Stimulated activated CD8-positive, alpha-beta memory T cell treated with anti-CD3 and anti-CD28 coated beads, Interleukin-7, amount 100 ng/mL, for 1 hour (primary cell): ENCODE results near the gene TAS2R30.
"Not testable (repeated sequence)": the region's sequence is repeated elsewhere in the genome, so short reads cannot be mapped to it uniquely, and the experiment has no call there.

Source experiments
- DNase-seq, 2 donors: peaks; one replicate each; pipeline ENCODE4 v3.0.0-alpha.2; 2020; ENCODE audit warnings: low read depth in 2 of 2

Gene TAS2R30

GRCh38 chr12:11130382-11130781 is 4.1 kb downstream of the TAS2R30 start:
- DNase-seq, result no peak

- not testable (repeated sequence) for DNase-seq
Measured at GRCh38 chr12:11114130-11114529, 20.3 kb downstream of the TAS2R30 start.

DNA sequence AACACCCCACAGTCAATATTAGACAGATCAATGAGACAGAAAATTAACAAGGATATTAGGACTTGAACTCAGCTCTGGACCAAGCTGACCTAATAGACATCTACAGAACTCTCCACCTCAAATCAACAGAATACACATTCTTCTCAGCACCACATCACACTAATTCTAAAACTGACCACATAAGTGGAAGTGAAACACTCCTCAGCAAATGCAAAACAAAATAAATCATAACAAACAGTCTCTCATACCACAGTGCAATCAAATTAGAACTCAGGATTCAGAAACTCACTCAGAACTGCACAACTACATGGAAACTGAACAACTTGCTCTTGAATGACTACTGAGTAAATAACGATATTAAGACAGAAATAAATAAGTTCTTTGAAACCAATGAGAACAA is 23.2 kb downstream of the TAS2R30 start:
- DNase-seq, result not testable (repeated sequence)

DNA sequence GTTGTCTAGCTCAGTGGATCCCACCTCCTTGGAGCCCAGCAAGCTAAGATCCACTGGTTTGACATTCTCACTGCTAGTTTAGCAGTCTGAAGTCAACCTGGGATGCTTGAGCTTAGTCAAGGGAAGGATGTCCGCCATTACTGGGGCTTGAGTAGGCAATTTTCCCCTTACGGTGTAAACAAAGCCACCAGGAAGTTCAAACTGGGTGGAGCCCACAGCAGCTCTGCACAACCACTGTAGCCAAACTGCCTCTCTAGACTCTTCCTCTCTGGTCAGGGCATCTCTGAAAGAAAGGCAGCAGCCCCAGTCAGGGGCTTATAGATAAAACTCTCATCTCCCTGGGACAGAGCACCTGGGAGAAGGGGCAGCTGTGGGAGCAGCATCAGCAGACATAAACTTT is 25.6 kb downstream of the TAS2R30 start:
- no peak for DNase-seq

DNA sequence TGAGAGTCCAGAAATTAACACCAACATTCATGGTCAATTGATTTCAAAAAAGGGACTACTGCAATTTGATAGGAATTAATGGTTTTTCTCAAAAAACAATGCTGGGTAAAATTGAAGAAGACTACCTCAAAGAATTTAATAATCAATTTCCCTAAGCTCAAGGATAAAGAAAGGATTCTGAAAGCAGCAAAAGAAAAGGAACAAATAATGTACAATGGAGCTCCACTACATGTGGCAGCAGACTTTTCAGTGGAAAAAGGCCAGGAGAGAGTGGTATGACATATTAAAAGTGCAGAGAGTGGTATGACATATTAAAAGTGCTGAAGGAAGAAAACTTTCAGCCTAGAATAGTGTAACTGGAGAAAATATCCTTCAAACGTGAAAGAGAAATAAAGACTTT is 26.7 kb downstream of the TAS2R30 start:
- no peak for DNase-seq

GRCh38 chr12:11106288-11106687 is 28.2 kb downstream of the TAS2R30 start:
- DNase-seq, result no peak

DNA sequence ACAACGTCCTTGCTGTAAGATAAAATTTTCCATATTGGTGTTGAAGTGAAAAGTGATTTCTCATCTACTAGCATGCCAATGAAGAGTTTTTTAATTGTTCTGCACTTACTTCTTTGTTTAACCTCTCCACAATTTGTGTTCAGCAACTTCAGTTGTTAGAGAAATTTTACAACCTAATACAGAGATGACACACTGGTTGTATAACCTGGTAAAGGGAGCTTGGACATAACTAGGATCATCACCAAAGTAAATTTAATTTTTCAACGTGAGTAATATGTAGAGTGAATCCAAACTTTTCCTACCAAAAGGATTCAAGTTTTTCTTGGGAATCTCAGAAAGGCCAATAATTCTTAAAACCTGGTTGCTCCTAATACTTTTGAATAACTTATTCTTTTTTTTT is 28.9 kb downstream of the TAS2R30 start:
- no peak for DNase-seq

DNA sequence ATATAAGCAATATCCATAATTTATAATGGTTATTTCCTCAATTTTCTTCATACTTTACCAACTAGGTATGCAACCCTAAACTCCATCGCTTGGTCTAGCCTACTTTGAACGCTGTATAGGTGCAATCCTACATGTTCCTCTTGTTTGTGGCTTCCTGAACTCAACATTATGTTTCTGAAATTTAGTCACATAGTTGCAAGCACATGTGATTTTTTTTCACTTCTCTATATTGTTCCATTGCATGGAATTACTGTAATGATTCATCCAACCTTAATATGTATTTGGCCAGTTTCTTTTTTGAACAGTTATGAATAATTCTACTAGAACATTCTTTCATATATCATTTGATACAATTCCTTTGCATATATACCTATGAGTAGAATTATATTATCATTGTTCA is 39.5 kb downstream of the TAS2R30 start:
- DNase-seq, result not testable (repeated sequence)

GRCh38 chr12:11092128-11092527 is 42.3 kb downstream of the TAS2R30 start, which contains the start of gene TAS2R43:
Gene TAS2R43 (minus strand): TSS chr12:11092313. CDS start chr12:11092229, 84 bp downstream.
- DNase-seq, result no peak

DNA sequence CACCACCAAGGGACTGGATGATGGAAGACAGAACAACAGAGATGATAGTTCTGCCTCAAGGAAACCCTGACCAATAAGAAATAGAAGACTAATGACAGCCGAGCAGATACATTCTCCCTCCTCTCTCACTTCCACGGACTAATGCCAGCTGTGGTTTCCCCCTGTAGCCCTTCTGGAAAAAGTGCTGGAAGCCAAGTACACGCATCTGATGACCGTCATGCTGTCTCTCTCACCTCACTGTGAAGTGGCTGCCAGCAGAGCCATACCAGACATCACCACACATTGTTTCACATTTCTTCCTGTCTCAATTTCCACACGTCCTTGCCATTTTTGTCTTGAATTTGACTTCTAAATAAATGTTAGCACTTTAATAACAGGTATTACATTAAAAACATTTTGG is 45.2 kb downstream of the TAS2R30 start:
- DNase-seq, result no peak

DNA sequence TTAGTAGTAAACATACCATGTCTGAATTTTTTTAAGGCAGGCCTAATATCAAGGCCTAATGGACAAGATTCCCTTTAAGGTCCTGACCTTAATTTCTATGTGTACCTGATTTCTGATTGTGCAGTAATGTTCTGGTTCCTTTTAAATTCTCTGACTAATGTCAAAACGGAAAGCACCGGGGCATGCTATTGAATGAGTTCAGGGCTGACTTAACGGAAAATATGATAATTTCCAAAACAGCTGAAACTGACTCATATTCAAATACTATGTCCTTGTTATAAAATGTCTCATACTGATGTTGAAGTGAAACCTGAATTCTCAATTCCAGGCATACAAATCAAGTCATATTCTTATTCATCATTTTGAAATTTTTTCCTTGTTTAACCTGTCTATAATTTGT is 49.0 kb downstream of the TAS2R30 start:
- no peak for DNase-seq
